ENCODE results near the gene CRADD.

The CRADD gene

GRCh38 chr12:93846936-93847516 is 169.9 kb downstream of the CRADD start:
- H3K27ac ChIP-seq, result no peak overlapping the region

GRCh38 chr12:93847517-93848474 is 170.6 kb downstream of the CRADD start:
- TF ChIP-seq CTCF (conservative IDR thresholded peaks at IDR 0.05), result no peak
- no peak overlapping the region for H3K27ac ChIP-seq

More at GRCh38 chr12:93846936-93847516, 169.9 kb downstream of the CRADD start:
- TF ChIP-seq CTCF (conservative IDR thresholded peaks at IDR 0.05), result no peak

GRCh38 chr12:93848523-93849101 is 171.4 kb downstream of the CRADD start:
- no peak for TF ChIP-seq CTCF (conservative IDR thresholded peaks at IDR 0.05)
- H3K27ac ChIP-seq, result no peak overlapping the region

GRCh38 chr12:93849946-93850345 is 172.8 kb downstream of the CRADD start:
- no peak overlapping the region for H3K27ac ChIP-seq
- TF ChIP-seq CTCF (conservative IDR thresholded peaks at IDR 0.05), result no peak

- no peak overlapping the region for H3K27ac ChIP-seq
- TF ChIP-seq CTCF (conservative IDR thresholded peaks at IDR 0.05), result no peak
Measured at GRCh38 chr12:93850481-93851256, 173.5 kb downstream of the CRADD start.

- TF ChIP-seq CTCF (conservative IDR thresholded peaks at IDR 0.05), result no peak
- H3K27ac ChIP-seq, result no peak overlapping the region
Measured at GRCh38 chr12:93851257-93851671, 174.1 kb downstream of the CRADD start.

Measured in VCaP (cell line).